Ureter (tissue), 1 donor: ENCODE measurements around the gene ZW10. TPM values are rescaled to one million over a fixed set of nuclear protein-coding genes. Genes with fewer than 3 reads are reported as not detected.
"Not testable (repeated sequence)": the region's sequence is repeated elsewhere in the genome, so short reads cannot be mapped to it uniquely, and the experiment has no call there.

Experiments used
- DNase-seq: peaks from one replicate; pipeline ENCODE4 v3.0.0-alpha.2; 2020; ENCODE audit warnings: low spot score
- total RNA-seq: library from RNA; stranded (reverse); gene quantifications from one replicate; pipeline ENCODE4 v1.2.4, GENCODE V29; 2023
- donor health status: DM: yes; HTN: yes; CAD: no.

ZW10 gene
- total RNA-seq, 1 donor from 2014 or later = 15.1 TPM

GRCh38 chr11:113763040-113763439 is 10.5 kb downstream of the ZW10 start:
- DNase-seq = not testable (repeated sequence)

- no peak for DNase-seq
Observed at GRCh38 chr11:113760241-113760640, 13.3 kb downstream of the ZW10 start.

- DNase-seq = no peak
Observed at GRCh38 chr11:113752932-113753331, 20.6 kb downstream of the ZW10 start.

DNA sequence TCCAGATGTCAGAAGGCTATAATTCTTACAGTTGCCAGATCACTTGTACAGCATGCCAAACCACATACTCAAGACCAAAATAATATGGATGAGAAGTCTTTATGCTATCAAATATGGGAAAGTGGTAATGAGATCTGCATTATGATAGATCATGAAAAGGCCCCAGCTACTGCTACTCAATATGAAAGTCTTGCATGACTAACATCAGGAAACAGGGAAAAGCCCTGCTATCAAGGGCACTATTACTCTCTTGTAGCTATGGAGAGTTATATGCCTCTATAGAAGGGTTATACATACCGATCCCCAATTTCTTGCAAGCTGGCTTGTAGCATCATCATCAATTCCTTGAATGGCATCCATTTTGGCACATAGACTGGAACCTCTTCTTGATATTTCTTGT is 37.2 kb downstream of the ZW10 start:
- DNase-seq = no peak

- DNase-seq = no peak
Observed at GRCh38 chr11:113732092-113732491, 41.4 kb downstream of the ZW10 start.

GRCh38 chr11:113730887-113731726 is 42.4 kb downstream of the ZW10 start:
- DNase-seq = no peak

- no peak for DNase-seq
Observed at GRCh38 chr11:113729456-113729855, 44.0 kb downstream of the ZW10 start.

DNA sequence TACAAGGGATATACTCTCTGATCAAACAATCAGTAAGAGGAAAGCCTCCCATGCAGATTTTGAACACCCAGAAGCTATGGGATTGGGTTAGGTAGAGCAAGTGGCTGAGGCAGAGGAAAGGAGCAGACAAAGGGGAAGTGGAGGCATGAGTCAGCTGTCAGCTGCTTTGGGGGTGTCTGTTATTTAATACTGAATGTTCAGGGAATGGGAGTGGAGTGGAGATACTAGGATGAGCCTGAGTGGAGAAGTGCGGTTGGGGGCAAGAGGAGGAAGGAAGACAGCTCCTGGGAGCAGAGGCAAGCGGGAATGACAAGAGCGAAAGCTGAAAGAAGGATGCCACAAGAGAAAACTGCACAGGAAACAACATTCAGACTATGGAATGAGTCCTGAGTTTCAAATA is 44.7 kb downstream of the ZW10 start:
- no peak for DNase-seq

- DNase-seq = no peak
Observed at GRCh38 chr11:113725913-113726312, 47.6 kb downstream of the ZW10 start.

DNA sequence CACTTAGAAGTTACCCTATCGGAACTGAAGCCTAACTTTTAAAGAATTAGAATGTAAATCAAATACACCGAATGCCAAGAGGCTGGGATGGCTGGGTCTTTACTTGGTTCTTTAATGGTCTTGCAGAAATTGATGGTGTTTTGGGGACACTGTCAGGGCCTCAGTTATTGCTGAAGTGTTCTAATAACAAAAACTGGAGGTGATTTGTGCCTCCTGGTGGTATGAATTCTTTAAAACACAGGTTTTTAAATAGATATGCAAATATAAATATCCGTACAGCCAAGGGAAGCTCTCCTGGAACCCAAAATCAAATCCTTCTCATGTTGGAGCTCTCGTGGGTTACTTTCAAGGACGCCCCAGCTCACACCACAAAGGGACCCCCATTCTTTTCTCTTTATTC is 48.1 kb downstream of the ZW10 start:
- no peak for DNase-seq

DNA sequence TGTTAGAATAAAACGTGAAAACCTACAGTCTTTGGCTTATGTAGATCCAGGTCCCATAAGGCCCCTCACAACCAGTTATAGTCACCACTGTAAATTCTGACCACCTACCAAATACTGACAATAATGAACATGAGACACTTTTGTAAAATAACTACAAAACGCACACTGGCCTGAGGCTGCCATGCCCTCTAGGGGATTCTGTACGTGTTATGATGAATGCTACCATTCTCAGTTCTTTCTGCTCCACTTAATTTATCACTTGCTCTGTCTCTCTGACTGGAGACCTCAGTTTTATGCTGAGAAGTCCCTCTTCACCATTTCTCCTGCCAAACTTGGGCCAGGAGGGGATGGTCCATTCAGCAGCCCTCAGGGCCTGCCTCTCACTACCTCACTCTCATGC is 48.7 kb downstream of the ZW10 start:
- no peak for DNase-seq

- DNase-seq = no peak
Observed at GRCh38 chr11:113723787-113724186, 49.7 kb downstream of the ZW10 start.

DNA sequence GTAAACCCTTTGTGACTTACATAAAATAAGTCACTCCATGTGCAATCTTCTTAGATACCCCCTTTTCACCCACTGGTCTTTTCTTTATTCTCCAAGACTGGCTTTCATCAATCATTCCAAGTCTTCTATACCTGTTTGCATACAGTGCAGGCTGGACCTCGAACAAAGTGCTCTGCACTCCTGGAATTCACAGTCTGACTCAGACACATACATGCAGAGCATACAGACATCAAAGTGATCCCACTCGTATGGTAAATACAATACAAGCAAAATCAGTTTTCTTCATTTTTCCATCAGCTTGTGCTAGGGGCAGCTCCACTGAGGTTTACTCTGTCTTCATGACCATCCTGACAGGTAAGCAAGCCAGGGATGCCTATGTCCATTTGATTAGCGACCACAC is 50.6 kb downstream of the ZW10 start:
- DNase-seq = no peak

GRCh38 chr11:113722221-113722620 is 51.3 kb downstream of the ZW10 start:
- DNase-seq = no peak

GRCh38 chr11:113721462-113722066 is 51.9 kb downstream of the ZW10 start:
- DNase-seq = no peak

DNA sequence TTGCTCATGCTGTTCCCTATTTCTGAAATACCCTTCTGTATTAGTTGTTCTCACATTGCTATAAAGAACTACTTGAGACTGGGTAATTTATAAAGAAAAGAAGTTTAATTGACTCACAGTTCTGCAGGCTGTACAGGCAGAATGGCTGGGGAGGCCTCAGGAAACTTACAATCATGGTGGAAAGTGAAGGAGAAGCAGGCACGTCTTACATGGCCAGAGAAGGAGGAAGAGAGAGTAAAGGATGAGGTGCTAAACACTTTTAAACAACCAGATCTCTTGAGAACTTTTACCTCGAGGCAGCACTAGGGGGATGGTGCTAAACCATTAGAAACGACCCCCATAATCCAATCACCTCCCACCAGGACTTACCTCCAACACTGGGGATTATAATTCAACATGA is 53.0 kb downstream of the ZW10 start:
- DNase-seq = not testable (repeated sequence)

GRCh38 chr11:113715882-113716625 is 57.4 kb downstream of the ZW10 start:
- no peak for DNase-seq

GRCh38 chr11:113715273-113715672 is 58.2 kb downstream of the ZW10 start:
- DNase-seq = no peak

- no peak for DNase-seq
Observed at GRCh38 chr11:113710989-113711388, 62.5 kb downstream of the ZW10 start.

DNA sequence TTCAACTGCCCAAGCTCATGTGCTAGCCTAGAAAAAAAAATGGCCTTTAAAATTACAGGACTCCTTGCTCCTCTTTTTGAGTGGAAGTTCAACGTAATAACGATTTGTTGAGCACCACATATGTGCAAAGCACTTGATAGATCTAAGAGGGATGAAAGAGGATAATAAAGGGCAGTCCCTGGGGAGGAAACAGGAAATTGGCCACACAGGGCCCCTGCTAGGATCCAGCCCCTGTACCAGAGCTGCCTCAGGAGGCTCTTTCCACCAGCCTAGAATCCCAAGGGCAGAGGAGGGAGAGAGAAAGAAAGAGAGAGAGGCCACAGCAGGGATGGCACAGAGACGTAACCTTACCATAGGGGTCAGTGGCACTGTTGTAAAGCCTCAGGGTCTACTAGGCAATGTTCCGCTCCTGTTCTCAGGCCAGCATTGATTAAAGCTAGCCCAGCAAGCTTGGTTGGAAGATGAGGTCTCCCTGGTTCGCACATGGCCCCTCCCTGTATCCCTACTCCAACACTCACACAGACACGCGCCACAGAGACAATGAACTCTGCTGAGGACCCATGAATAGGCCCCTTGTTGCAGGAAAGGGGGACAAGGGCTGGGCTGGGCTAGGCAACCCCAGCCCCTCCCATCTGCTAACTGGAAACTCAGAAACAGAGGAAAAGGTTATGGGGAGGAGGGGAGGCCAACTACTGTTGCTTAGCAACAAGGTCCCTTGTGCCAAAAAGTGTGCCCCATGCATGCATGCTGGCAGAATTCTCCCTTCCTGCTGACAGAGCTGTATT is 67.4 kb downstream of the ZW10 start, which contains the start of gene TMPRSS5:
TMPRSS5 (minus strand) TSS at position 438 of the 785 bp plus-strand sequence; CDS start at position 354, 84 bp downstream.
- no peak for DNase-seq

DNA sequence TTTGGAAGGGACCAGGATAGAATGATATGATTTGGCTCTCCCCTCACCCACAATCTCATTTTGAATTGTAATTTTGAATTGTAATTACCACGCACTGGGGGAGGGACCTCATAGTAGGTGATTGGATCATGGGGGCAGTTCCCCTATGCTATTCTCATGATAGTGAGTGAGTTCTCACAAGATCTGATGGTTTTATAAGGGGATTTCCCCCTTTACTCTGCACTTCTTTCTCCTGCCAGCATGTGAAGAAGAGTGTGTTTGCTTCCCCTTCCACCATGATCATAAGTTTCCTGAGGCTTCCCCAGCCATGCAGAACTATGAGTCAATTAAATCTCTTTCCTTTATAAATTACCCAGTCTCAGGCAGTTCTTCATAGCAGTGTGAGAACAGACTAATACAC is 69.9 kb downstream of the ZW10 start:
- DNase-seq = not testable (repeated sequence)

DNA sequence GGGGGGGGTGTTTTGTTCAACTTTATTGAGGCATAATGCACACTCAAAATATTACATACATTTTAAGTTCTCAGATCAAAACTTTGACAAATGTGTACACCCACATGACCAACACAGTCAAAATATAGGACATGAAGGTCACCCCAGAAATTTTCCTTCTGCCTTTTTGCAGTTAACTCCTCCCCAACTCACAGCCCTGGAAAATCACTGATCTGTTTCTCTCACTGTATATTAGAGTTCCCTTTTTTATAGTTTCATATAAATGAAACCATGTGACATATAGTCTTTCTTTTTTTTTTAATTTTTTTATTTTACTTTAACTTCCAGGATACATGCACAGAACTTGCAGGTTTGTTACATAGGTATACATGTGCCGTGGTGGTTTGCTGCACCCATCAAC is 72.0 kb downstream of the ZW10 start:
- no peak for DNase-seq
